GM12891 (cell line): Measurements from ENCODE around the gene AGPAT3. TPM values are rescaled to one million over a fixed set of nuclear protein-coding genes. Genes with fewer than 3 reads are reported as not detected.
"Not testable (repeated sequence)": the region's sequence is repeated elsewhere in the genome, so short reads cannot be mapped to it uniquely, and the experiment has no call there.

Source experiments
- DNase-seq: peaks from one replicate; pipeline ENCODE4 v3.0.0; 2011; ENCODE audit warnings: low spot score; ENCODE audit not compliant: insufficient read length
- FAIRE-seq: peaks from 2 replicates; lab custom pipeline; 2011; peaks lifted over from hg19 to GRCh38; lab: Jason Lieb, UNC
- PAX5 ChIP-seq: IDR thresholded peaks from 2 replicates; pipeline ENCODE4 v1.6.1; 2011; ENCODE audit warnings: low read length, moderate library complexity, mild to moderate bottlenecking; ENCODE audit not compliant: insufficient read depth, severe bottlenecking
- POLR2A ChIP-seq: IDR thresholded peaks from 2 replicates; pipeline ENCODE4 v1.6.1; 2011; ENCODE audit warnings: low read depth, low read length, control low read depth
- POLR2AphosphoS5 ChIP-seq: IDR thresholded peaks from 2 replicates; pipeline ENCODE4 v1.6.1; 2011; ENCODE audit warnings: low read depth, low read length, control low read depth
- POU2F2 ChIP-seq: IDR thresholded peaks from 2 replicates; pipeline ENCODE4 v1.6.1; 2011; ENCODE audit warnings: low read depth, mild to moderate bottlenecking, control low read depth, low read length, moderate library complexity
- SPI1 ChIP-seq: IDR thresholded peaks from 2 replicates; pipeline ENCODE4 v1.6.1; 2011; ENCODE audit warnings: low read depth, low read length, control low read depth
- TAF1 ChIP-seq: IDR thresholded peaks from 2 replicates; pipeline ENCODE4 v1.6.1; 2011; ENCODE audit warnings: low read depth, low read length, control low read depth
- polyA plus RNA-seq: library from polyadenylated mRNA; unstranded; fragments of >200 nt; gene quantifications from one replicate; pipeline ENCODE4 v1.2.1, GENCODE V29; 2012; ENCODE audit warnings: low read depth, missing spikeins, inconsistent platforms; ENCODE audit not compliant: missing spikeins

AGPAT3 gene, protein sequence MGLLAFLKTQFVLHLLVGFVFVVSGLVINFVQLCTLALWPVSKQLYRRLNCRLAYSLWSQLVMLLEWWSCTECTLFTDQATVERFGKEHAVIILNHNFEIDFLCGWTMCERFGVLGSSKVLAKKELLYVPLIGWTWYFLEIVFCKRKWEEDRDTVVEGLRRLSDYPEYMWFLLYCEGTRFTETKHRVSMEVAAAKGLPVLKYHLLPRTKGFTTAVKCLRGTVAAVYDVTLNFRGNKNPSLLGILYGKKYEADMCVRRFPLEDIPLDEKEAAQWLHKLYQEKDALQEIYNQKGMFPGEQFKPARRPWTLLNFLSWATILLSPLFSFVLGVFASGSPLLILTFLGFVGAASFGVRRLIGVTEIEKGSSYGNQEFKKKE
- polyA plus RNA-seq: 36.9 TPM

DNA sequence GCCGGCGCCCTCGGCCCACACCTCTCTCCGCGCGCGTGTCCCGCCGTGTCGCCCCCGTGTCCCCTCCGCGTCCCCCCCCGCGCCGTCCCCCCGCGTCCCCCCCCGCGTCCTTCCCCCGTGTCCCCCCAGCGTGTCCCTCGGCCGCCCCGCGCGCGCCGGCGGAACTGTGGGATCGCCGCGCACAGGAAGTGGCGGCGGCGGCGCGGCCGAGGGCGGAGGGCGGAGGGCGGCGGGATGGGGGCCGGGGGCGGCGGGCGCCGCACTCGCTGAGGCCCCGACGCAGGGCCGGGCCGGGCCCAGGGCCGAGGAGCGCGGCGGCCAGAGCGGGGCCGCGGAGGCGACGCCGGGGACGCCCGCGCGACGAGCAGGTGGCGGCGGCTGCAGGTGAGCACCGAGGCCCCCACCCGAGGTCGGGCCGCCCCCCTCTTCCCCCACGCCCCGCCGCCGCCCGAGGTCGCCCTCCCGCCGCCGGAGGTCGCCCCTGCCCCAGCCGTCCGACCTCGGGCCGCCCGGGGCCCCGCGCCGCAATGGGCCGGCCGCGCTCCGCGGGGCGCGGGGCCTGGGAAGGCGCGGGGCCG is at the start of gene AGPAT3:
AGPAT3 (plus strand) TSS at position 262 of the 578 bp plus-strand sequence. CDS start 94,459 bp downstream, outside the sequence.
- TF ChIP-seq POLR2AphosphoS5 (no peak), POU2F2 (no peak), TAF1 (no peak)
- peak; percentile 42 for DNase-seq
- FAIRE-seq: no peak

DNA sequence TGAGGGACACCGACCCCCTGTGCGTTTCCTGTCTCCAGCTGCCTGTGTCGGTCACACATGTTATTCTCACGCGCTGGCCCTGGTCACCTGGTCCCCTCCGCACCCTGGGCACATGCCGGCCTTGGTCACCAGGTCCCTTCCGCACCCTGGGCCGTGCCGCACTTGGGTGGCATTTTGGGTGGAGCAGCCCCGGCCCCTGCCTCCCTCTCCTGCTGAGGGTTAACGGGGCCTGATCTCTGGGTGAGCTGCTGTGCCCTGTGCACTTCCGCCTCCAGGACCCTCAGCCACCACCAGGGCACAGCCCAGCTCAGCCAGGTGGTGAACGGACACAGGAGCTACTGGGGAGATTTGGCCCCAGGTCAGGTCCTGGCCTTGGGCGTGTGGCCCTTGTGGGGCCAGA is 49.0 kb upstream of the AGPAT3 start:
- DNase-seq (no peak), FAIRE-seq (no peak)
- TF ChIP-seq TAF1 (no peak), PAX5 (no peak)

DNA sequence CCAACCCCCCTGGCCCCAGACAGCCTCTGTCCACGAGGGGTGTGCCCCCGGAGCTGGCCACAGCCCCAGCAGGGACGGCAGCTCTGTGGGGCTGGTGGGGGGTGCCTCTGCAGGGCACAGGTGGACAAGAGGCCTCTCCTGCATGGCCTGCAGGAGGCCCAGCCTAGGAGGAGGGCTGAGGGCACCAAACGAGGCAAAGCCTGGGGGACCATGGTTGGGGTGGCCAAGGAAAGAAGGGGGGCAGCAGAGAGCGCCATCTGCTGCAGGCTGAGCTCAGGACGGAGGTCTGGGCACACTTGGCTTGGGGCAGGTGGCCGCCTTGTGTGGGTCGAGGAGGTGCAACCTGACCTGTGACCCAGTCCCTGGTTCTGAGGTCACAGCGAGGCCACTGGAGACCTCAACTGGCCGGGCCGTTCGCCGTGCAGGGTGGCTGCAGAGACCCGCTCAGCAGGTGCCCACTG is 48.4 kb upstream of the AGPAT3 start:
- FAIRE-seq (no peak), DNase-seq (no peak)
- no peak for TF ChIP-seq PAX5

DNA sequence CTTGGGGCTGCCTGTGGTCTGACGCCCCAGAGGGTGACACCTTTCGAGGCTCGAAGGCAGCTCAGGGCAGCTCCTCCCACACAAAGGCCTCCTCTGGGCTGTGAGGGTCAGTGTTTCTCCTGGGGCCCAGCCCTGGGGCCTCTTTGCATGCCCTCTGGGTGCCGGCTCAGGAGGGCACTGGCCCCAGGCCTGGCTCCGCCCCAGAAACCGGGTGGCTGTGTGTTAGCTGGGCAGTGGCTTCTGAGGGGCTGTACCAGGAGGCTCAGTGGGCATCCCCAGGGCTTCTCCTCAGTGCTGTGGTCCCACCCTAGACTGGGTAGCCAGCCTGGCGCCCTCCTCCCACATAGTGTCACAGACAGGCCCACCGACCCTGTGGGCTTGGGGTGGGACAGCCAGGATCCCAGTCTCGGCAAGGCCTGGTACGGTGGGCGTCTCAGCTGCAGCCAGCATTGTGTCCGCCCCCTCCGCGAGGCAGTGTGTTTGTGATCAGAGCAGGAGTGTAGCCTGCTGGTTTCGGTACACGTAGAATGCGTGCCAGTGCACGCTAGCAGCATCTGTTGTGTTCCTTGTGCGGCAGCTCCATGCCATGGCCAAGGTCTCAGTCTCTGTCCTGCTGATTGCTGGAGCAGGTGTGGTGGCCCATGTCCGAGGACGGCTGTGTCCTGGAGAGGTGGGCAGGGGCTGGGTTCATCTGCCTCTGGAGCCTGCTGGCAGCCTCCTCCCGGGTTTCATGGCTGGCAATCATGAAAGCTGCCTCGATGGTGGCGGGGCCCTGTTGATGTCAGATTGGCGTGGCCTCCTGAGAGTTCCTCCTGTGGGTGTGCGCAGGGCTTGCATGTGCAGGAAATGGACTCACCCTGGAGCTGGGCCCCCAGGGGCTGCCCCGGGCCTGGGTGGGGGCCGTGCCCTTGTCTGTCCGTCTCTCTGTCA is 47.6 kb upstream of the AGPAT3 start:
- TF ChIP-seq TAF1: no peak
- TF ChIP-seq POLR2AphosphoS5: no peak
- no peak for TF ChIP-seq PAX5
- no peak for TF ChIP-seq POU2F2
- no peak for FAIRE-seq
- DNase-seq: no peak

DNA sequence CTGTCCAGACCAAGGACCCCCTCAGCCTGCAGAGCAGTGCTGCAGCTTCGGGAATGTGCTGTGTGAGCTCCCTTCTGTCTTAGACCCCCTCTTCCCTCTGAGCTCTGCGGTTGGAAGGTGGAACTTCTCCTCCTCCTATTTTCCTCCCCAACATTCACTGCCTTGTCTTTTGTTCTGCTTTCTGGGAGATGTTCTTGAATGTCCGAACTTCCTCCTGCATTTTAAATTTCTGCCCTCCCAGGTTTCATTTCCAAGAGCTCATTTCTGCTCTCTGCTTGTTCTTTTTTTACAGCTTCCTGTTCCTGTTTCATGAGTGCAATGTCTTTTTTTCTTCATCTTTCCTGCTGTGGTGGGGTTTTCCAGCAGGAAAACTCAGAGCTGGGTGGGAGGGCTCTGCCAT is 46.3 kb upstream of the AGPAT3 start:
- FAIRE-seq (no peak), DNase-seq (no peak)
- TF ChIP-seq SPI1 (no peak), POLR2AphosphoS5 (no peak), POU2F2 (no peak), PAX5 (no peak), TAF1 (no peak), POLR2A (no peak)

DNA sequence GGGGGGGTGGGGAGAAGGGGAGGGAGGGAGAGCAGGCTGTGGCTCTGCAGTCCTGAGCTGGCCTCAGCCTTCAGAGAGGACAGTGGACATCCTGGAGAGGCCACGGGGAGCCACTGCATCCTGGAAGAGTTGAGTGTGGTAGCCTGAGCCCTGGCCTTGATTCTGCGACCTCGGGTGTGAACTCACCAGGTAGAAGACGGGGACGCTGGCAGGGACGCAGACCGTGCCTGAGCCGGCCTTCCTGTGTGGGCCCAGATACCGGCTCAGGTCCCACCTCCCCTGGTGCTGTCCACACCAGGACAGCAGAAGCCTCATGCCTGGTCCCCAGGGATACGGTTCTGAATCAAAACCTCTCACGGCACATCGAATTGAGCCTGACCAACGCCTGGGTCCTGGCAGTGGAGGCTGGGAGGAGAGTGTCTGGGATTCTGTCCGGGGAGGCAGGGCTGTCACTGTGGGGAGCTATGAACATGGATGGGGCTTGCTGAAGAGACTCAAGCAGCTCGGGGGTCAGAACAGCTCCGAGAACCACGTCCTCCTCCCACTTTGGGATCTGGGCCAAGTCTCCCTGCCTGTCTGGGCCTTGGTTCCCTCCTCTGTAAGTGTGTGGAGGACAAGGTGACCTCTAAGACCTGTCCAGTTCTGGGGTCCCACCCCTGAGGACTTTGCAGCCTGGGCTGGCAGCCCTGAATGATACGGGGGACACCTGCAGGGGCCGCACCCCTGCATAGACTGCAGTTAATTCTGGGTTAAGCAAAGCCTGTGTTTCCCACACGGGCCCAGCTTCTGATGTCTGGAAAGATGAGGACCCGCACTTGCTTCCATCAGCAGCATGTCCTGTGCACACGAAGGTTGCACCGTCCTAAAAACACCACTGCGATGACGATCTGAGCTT is 45.3 kb upstream of the AGPAT3 start:
- TF ChIP-seq POLR2A (no peak), SPI1 (no peak), TAF1 (no peak), PAX5 (no peak), POU2F2 (no peak), POLR2AphosphoS5 (no peak)
- DNase-seq (no peak), FAIRE-seq (no peak)

DNA sequence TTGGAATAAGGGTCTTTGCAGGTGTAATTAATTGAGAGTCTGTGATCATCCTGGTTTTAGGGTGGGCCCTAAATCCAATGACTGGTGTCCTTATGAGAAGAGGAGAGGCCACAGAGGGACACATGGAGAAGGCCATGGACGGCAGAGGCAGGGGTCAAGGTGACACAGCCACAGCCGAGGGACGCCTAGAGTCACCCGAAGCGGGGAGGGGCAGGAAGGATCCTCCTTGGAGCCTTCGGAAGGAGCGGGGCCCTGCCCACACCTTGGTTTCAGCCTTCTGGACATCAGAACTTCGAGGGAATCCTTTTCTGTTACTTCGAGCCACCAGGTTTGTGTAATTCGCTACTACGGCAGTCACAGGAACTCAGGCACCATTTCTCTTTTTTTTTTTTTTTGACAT is 44.6 kb upstream of the AGPAT3 start:
- TF ChIP-seq SPI1 (no peak), POLR2A (no peak), TAF1 (no peak), POU2F2 (no peak), PAX5 (no peak), POLR2AphosphoS5 (no peak)
- no peak for DNase-seq
- FAIRE-seq: no peak

DNA sequence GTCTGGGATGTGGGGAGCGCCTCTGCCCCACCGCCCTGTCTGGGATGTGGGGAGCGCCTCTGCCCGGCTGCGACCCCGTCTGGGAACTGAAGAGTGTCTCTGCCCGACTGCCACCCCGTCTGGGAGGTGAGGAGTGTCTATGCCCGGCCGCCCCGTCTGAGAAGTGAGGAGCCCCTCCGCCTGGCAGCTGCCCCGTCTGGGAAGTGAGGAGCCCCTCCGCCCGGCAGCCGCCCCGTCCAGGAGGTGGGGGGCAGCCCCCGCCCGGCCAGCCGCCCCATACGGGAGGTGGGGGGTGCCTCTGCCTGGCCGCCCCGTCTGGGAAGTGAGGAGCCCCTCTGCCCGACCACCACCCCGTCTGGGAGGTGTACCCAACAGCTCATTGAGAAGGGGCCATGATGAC is 42.9 kb upstream of the AGPAT3 start:
- FAIRE-seq, DNase-seq: not testable (repeated sequence)

DNA sequence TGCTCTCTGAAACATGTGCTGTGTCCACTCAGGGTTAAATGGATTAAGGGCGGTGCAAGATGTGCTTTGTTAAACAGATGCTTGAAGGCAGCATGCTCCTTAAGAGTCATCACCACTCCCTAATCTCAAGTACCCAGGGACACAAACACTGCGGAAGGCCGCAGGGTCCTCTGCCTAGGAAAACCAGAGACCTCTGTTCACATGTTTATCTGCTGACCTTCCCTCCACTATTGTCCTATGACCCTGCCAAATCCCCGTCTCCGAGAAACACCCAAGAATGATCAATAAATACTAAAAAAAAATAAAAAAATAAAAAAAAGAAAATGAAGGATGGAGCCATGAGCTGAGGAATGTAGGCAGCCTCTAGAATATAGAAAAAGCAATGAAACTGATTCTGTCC is 42.3 kb upstream of the AGPAT3 start:
- DNase-seq, FAIRE-seq: not testable (repeated sequence)
